ENCODE measurements around the gene LMO4. TPM values are rescaled to one million over a fixed set of nuclear protein-coding genes. Genes with fewer than 3 reads are reported as not detected.
A peak's percentile ranks its signal among the peaks of the same experiment; 100 is the strongest.

Gene LMO4
- total RNA-seq, 3 donors from 2014 or later = 19.0 to 51.2 (median 31.6) TPM

DNA sequence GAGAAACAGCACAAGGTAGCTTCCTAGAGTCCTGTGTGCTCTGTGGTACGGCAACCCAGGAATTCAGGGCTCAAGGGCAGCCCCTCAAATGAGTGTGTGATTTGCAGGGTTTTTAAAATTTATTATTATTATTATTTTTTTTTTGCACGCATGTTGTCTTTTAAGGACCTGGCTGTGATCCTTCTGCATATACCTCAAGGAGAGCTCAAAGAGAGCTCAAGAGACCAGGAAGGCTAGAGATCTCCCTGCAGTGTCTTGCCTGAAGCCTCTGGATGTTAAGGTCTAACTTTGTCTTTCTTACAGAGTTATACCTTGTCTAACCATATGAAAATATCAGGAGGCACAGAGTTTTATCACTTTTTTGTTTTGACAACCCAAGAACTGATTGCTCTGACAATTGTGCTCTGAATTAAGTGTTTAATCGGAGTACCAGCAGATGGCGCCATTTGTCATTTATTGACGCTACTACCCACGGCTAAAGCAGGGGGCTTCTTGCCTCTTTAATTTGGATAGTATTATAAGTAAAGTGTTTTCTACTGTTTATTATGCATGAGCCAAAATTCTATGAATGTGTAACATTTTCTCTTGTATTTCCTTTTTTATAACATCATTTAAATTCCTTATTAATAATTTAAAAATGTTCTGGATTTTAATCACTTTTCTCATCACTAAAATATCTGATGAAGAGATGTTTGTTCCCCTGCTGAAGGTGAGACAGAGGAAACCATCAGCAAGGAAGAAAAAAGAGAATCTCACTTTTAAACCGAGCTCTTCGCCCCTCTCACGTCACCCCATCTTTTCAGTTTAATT, 35.8 kb upstream of the LMO4 start:
- no peaks in the 10 kb centered on the region for H3K9me3 ChIP-seq

DNA sequence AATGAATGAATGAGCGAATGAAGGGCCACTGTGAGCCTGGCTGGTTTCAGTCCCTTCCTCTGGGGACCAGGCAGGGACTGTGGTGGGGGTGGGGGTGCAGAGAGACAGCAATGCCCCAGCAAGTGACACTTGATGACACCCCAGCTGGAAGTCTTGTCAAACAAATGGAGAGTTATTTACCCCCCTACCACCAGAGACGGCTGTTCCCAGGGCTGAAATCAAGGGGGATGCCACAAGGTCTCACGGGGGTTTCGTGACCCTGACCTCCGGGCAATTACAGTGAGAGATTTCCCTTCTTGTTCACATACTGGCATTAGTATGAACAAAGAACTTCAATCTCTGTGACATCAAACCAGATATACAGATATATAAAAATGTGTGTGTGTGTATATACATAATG, 34.0 kb upstream of the LMO4 start:
- H3K36me3 ChIP-seq (ENCODE audit: low read depth) = no peaks in the 10 kb centered on the region
- TF ChIP-seq, protein P1, sequence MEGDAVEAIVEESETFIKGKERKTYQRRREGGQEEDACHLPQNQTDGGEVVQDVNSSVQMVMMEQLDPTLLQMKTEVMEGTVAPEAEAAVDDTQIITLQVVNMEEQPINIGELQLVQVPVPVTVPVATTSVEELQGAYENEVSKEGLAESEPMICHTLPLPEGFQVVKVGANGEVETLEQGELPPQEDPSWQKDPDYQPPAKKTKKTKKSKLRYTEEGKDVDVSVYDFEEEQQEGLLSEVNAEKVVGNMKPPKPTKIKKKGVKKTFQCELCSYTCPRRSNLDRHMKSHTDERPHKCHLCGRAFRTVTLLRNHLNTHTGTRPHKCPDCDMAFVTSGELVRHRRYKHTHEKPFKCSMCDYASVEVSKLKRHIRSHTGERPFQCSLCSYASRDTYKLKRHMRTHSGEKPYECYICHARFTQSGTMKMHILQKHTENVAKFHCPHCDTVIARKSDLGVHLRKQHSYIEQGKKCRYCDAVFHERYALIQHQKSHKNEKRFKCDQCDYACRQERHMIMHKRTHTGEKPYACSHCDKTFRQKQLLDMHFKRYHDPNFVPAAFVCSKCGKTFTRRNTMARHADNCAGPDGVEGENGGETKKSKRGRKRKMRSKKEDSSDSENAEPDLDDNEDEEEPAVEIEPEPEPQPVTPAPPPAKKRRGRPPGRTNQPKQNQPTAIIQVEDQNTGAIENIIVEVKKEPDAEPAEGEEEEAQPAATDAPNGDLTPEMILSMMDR (IDR thresholded peaks at IDR 0.05) = no peak

More for the DNA sequence above, 35.8 kb upstream of the LMO4 start:
- Histone ChIP-seq H3K4me3 (no peak overlapping the region), H3K4me1 (ENCODE audit: low read depth) (no peaks in the 10 kb centered on the region), H3K36me3 (ENCODE audit: low read depth) (no peaks in the 10 kb centered on the region)
- TF ChIP-seq, protein P1 (IDR thresholded peaks at IDR 0.05) = peak; percentile 26
- DNase-seq = peak in 1 of 3 donors; percentile 86
- intact Hi-C loops (cut with DNase I, micrococcal nuclease) = loop anchor here (10.0 kb wide), 4 partner anchors 158 to 1012 kb away; no protein-coding TSS in a partner anchor
- ATAC-seq = peak; percentile 31

DNA sequence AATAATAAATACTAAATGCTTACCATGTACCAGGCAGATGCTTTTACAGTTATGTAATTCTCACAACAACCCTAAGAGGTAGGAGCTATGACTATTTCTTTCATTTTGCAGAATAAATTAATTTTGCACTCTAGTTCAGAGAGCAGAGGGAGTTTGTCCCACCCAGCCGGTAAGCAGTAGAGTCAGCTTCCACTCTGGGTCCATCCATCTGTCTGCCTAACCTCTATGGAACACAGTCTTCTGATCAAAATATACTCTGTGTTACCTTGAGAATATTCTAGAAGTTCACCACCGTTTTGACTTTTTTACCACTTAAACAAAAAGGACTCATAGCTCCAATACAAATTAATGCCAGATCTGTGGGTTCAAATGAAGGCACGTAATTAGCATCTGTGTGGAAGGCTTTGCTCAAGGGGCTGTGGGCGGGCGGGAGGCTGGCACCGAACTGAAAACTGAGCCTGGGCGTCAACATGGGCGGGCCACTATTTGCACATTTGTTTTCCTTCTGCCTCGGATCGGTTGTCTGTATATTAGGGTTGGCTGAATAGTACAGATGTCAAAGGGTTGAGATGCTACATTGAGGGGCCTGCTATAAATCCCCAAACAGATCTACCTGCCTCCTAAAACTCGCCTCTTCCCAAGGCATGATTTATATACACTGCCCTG, 33.1 kb upstream of the LMO4 start:
- Histone ChIP-seq H3K4me3 (no peak overlapping the region), H3K4me1 (ENCODE audit: low read depth) (no peaks in the 10 kb centered on the region), H3K36me3 (ENCODE audit: low read depth) (no peaks in the 10 kb centered on the region), H3K9me3 (no peaks in the 10 kb centered on the region)
- intact Hi-C loops (cut with DNase I, micrococcal nuclease) = loop anchor here (10.0 kb wide), 4 partner anchors 161 to 1009 kb away; no protein-coding TSS in a partner anchor
- TF ChIP-seq, protein P1 (IDR thresholded peaks at IDR 0.05) = no peak
- DNase-seq (no peak), ATAC-seq (no peak)

More for the DNA sequence above, 34.0 kb upstream of the LMO4 start:
- intact Hi-C loops (cut with DNase I, micrococcal nuclease) = loop anchor here (10.0 kb wide), 4 partner anchors 160 to 1010 kb away; no protein-coding TSS in a partner anchor
- H3K4me3 ChIP-seq = no peak overlapping the region
- H3K9me3 ChIP-seq = no peaks in the 10 kb centered on the region
- no peak for DNase-seq
- ATAC-seq = no peak
- H3K4me1 ChIP-seq (ENCODE audit: low read depth) = no peaks in the 10 kb centered on the region

DNA sequence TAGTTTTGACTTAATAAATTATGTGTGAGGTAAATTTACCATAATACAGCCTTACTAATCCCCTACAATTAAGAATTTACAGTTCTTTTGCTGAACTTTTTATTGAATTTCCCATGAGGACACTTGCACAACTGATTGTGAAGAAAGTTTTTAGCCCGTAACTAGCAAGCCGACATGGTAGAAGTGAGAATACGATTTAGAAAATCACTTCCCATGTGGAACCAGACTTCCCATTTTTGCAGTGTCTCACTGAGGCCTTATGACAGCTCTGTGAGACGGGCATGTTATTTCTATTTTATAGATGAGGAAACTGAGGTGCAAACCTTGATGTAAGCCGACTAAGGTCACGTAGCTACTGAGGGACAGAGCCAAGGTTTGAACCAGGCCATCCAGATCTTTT, 32.5 kb upstream of the LMO4 start:
- Histone ChIP-seq H3K4me1 (ENCODE audit: low read depth) (no peaks in the 10 kb centered on the region), H3K4me3 (no peak overlapping the region), H3K9me3 (no peaks in the 10 kb centered on the region), H3K36me3 (ENCODE audit: low read depth) (no peaks in the 10 kb centered on the region)
- intact Hi-C loops (cut with DNase I, micrococcal nuclease) = loop anchor here (10.0 kb wide), 4 partner anchors 161 to 1009 kb away; no protein-coding TSS in a partner anchor
- no peak for DNase-seq
- TF ChIP-seq, protein P1 (IDR thresholded peaks at IDR 0.05) = no peak
- ATAC-seq = no peak

DNA sequence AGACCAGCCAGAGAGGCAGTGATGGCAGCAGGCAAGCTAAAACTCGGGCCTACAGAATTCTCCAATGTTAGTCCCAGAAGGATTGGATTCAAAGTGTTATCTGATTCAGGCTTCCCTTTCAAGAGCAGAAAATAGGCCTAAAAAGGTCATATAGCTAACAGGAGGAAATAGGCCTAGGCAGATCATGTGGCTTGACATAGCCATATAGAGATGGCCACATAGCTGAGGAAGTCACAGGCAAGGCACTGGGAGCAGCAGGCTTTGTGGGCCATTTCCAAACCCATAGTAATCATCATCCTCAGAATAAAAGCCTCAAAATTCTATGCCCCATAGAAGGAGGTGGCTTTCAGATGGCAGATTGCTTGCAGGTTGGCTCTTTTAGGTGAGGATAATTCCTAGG, 29.0 kb upstream of the LMO4 start:
- DNase-seq (no peak), ATAC-seq (no peak)
- intact Hi-C loops (cut with DNase I, micrococcal nuclease) = loop anchor here (10.0 kb wide), 4 partner anchors 165 to 1005 kb away; no protein-coding TSS in a partner anchor
- TF ChIP-seq, protein P1 (IDR thresholded peaks at IDR 0.05) = no peak
- H3K36me3 ChIP-seq (ENCODE audit: low read depth) = no peaks in the 10 kb centered on the region
- no peak overlapping the region for H3K4me3 ChIP-seq
- H3K4me1 ChIP-seq (ENCODE audit: low read depth) = no peaks in the 10 kb centered on the region
- H3K9me3 ChIP-seq = no peaks in the 10 kb centered on the region

All from mucosa of descending colon (tissue), 3 donors.